HepG2 (cell line): Measurements from ENCODE around the gene SERPINB10.

Experiments used
- NFIB ChIP-seq: sonication (generic); formaldehyde crosslinking; IDR thresholded peaks from 2 replicates; pipeline ENCODE4 v1.9.0; 2021; ENCODE audit warnings: missing genetic modification reagents, mild to moderate bottlenecking, borderline replicate concordance
- POLR2A ChIP-seq, 2 experiments: IDR thresholded peaks; 2 replicates each; pipeline ENCODE4 v1.6.1; 2011; ENCODE audit warnings: low read depth in 2 of 2, low read length in 2 of 2, mild to moderate bottlenecking in 1 of 2, moderate library complexity in 1 of 2; ENCODE audit not compliant: insufficient read depth in 1 of 2
- TP53 ChIP-seq: sonication (generic); formaldehyde crosslinking; conservative IDR thresholded peaks from 2 replicates; pipeline ENCODE4 v1.4.0; 2020; ENCODE audit warnings: missing genetic modification reagents

GRCh38 chr18:63905361-63905760 lies 2.4 kb upstream of the SERPINB10 start:
- TF ChIP-seq NFIB (CRISPR knock-in tag) (no peak), POLR2A (IDR thresholded peaks at IDR 0.05; ENCODE audit: insufficient read depth in 1 of 2, low read depth in 2 of 2, low read length in 2 of 2) (no peak), TP53 (CRISPR knock-in tag) (no peak)
